Gastrocnemius medialis (tissue), 4 donors: ENCODE data around the gene INPP5D. TPM values are rescaled to one million over a fixed set of nuclear protein-coding genes. Genes with fewer than 3 reads are reported as not detected.

Source experiments
- ATAC-seq, 2 donors: fragments of 150-250 bp; one replicate each; pipeline ENCODE4 v1.9.1; 2016
- DNase-seq, 2 donors: peaks; one replicate each; pipeline ENCODE4 v3.0.0-alpha.2; 2019
- H3K27ac ChIP-seq, 4 donors: fragments of 200-600 bp; sonication (generic); 1 replicate in 1 of 4; 2 replicates in 3 of 4; pipeline ENCODE4 v1.5.1; 2016 to 2018; ENCODE audit warnings: mild to moderate bottlenecking in 2 of 4, moderate library complexity in 1 of 4
- H3K27me3 ChIP-seq, 3 donors: fragments of 200-600 bp; sonication (generic) in 2 of 3; 1 replicate in 1 of 3; 2 replicates in 2 of 3; pipeline versions ENCODE4 v1.5.1 to v1.6.0; 2016 to 2019; ENCODE audit warnings: mild to moderate bottlenecking in 1 of 3, moderate library complexity in 1 of 3
- H3K36me3 ChIP-seq, 2 donors: fragments of 200-600 bp; sonication (generic) in 1 of 2; one replicate each; pipeline ENCODE4 v1.5.1; 2017 to 2018
- H3K4me1 ChIP-seq, 2 donors: fragments of 200-600 bp; sonication (generic) in 1 of 2; one replicate each; pipeline ENCODE4 v1.5.1; 2016 to 2017; ENCODE audit warnings: mild to moderate bottlenecking in 2 of 2
- H3K4me3 ChIP-seq, 4 donors: fragments of 200-600 bp; sonication (generic) in 3 of 4; 1 replicate in 1 of 4; 2 replicates in 3 of 4; pipeline ENCODE4 v1.5.1; 2016 to 2019; ENCODE audit warnings: mild to moderate bottlenecking in 2 of 4
- H3K9me3 ChIP-seq, 3 donors: fragments of 200-600 bp; sonication (generic) in 2 of 3; 1 replicate in 1 of 3; 2 replicates in 2 of 3; pipeline ENCODE4 v1.5.1; 2016 to 2019
- CTCF ChIP-seq, 5 experiments: fragments of 450-650 bp in 3 of 5; fragments of 200-600 bp in 2 of 5; sonication (generic) in 2 of 5; IDR thresholded peaks in 4 of 5; conservative IDR thresholded peaks in 1 of 5; 1 replicate in 4 of 5; 2 replicates in 1 of 5; pipeline ENCODE4 v1.5.1; 2016 to 2019; ENCODE audit warnings: antibody characterized with exemption in 5 of 5, mild to moderate bottlenecking in 3 of 5, moderate library complexity in 3 of 5
- POLR2A ChIP-seq, 2 donors: fragments of 450-650 bp; IDR thresholded peaks; one replicate each; pipeline ENCODE4 v1.6.1; 2017; ENCODE audit warnings: antibody characterized with exemption in 2 of 2, mild to moderate bottlenecking in 2 of 2, moderate library complexity in 2 of 2
- in situ Hi-C, 4 donors: fragments of 200-750 bp; cut with MboI; loops; one replicate each; pipeline versions ENCODE4 v1.15.0 to v1.8.0; 2017; ENCODE audit warnings: low sequenced_read_pairs in 4 of 4
- intact Hi-C: fragments of 100-400 bp; cut with DNase I; formaldehyde crosslinking; loops from one replicate; pipeline ENCODE4 v1.15.1; 2023; ENCODE audit warnings: low total_unique reads
- total RNA-seq, 4 donors: library from RNA; depleted of rRNA; stranded (reverse); fragments of >200 nt; gene quantifications; one replicate each; pipeline versions ENCODE4 v1.1.0 to v1.2.3, GENCODE V29; 2016

INPP5D gene
- total RNA-seq, 4 donors from 2014 or later: 1.7 to 18.7 (median 4.9) TPM

- intact Hi-C loops: loop anchor here (5.0 to 10.0 kb wide), 3 partner anchors 490 to 1467 kb away; partner anchors contain the start of genes COPS7B, GIGYF2 and PDE6D
- H3K4me1 ChIP-seq: peaks cover 15 to 26% of the 10 kb centered on the region in 2 donors
- DNase-seq (no peak), ATAC-seq (no peak)
- no peaks in the 10 kb centered on the region for H3K9me3 ChIP-seq
- in situ Hi-C loops: loop anchor here in 3 of 4 donors (10.0 kb wide), 3 partner anchors 397 to 647 kb away; no protein-coding TSS in a partner anchor
- peak overlapping the region; percentile 79 to 96 (median 94) for H3K27ac ChIP-seq
- TF ChIP-seq POLR2A (IDR thresholded peaks at IDR 0.05) (no peak), CTCF (IDR thresholded peaks at IDR 0.05 in 4 of 5, conservative IDR thresholded peaks at IDR 0.05 in 1 of 5) (no peak)
- peaks cover 0 to 17% of the 10 kb centered on the region in 2 donors for H3K36me3 ChIP-seq
- no peaks in the 10 kb centered on the region for H3K27me3 ChIP-seq
- peak overlapping the region; percentile 89 to 99 (median 97) for H3K4me3 ChIP-seq
These were observed 192.1 kb downstream of the INPP5D start for GRCh38 chr2:233252227-233252626.

- TF ChIP-seq CTCF (IDR thresholded peaks at IDR 0.05 in 4 of 5, conservative IDR thresholded peaks at IDR 0.05 in 1 of 5): no peak
- TF ChIP-seq POLR2A (IDR thresholded peaks at IDR 0.05): no peak
- Histone ChIP-seq H3K9me3 (no peaks in the 10 kb centered on the region), H3K27me3 (no peaks in the 10 kb centered on the region), H3K4me1 (peaks cover 15 to 26% of the 10 kb centered on the region in 2 donors), H3K36me3 (peaks cover 0 to 43% of the 10 kb centered on the region in 2 donors), H3K27ac (no peak overlapping the region), H3K4me3 (no peak overlapping the region)
- intact Hi-C loops (loop anchor here (10.0 kb wide), 1 partner anchor 1470 kb away; the partner anchor contains the start of genes COPS7B and PDE6D), in situ Hi-C loops (loop anchor here in 3 of 4 donors (5.0 to 10.0 kb wide), 4 partner anchors 400 to 650 kb away; no protein-coding TSS in a partner anchor)
- no peak for DNase-seq
- ATAC-seq: no peak
These were observed 195.0 kb downstream of the INPP5D start for GRCh38 chr2:233255151-233255550.

- DNase-seq (no peak), ATAC-seq (no peak)
- no peak overlapping the region for H3K4me3 ChIP-seq
- peaks cover 0 to 51% of the 10 kb centered on the region in 2 donors for H3K36me3 ChIP-seq
- in situ Hi-C loops: loop anchor here in 3 of 4 donors (5.0 to 10.0 kb wide), 4 partner anchors 401 to 651 kb away; no protein-coding TSS in a partner anchor
- no peaks in the 10 kb centered on the region for H3K27me3 ChIP-seq
- intact Hi-C loops: loop anchor here (10.0 kb wide), 1 partner anchor 1471 kb away; the partner anchor contains the start of genes COPS7B and PDE6D
- H3K9me3 ChIP-seq: no peaks in the 10 kb centered on the region
- no peak overlapping the region for H3K27ac ChIP-seq
- H3K4me1 ChIP-seq: peaks cover 15 to 26% of the 10 kb centered on the region in 2 donors
- TF ChIP-seq CTCF (IDR thresholded peaks at IDR 0.05 in 4 of 5, conservative IDR thresholded peaks at IDR 0.05 in 1 of 5) (no peak), POLR2A (IDR thresholded peaks at IDR 0.05) (no peak)
These were observed 195.9 kb downstream of the INPP5D start for GRCh38 chr2:233256048-233256447.

Other genes starting within 250 kb of the INPP5D start
- 1 to 10 TPM in 2 of 4 donors, under 1 TPM in 2; 0.12 to 4.1 (median 1.1) TPM for gene SNORC, start 190.1 kb upstream of the INPP5D start, total RNA-seq
- 1 to 10 TPM in 1 of 4 donors, under 1 TPM in 2, not detected in 1; 0.66 to 1.5 (median 0.84) TPM for gene NGEF, start 47.1 kb upstream of the INPP5D start, total RNA-seq
- gene NEU2, start 27.7 kb upstream of the INPP5D start, total RNA-seq: not detected
- gene ATG16L1, start 191.3 kb downstream of the INPP5D start, total RNA-seq: 10 to 100 TPM; 20.8 to 36.1 (median 35.9) TPM
- gene SAG, start 247.5 kb downstream of the INPP5D start, total RNA-seq: under 1 TPM in 1 of 4 donors, not detected in 3; 0.10 TPM